ENCODE data around the gene YBX2.

DNA sequence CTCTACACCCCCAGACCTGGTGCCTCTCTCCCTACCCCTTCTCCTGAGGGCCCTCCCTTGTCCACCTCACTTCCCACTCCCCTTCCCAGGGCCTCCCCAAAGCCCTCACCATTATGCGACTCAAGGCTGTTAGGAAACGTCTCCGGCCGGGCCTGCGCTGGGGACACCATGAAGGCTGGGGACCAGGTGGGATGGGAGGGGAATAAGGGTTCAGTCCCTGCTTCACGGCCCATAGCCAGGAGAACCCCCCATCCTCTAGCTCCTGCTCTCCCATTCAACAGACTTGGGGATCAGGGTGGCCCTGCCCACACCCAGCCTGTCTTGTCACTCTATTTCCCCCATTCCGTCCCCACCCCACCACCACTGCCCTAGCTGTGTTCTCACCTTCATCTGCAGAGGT, 32.6 kb upstream of the YBX2 start:
- no peak for TF ChIP-seq POLR2A (IDR thresholded peaks at IDR 0.05; ENCODE audit: low read length)
- no peak for TF ChIP-seq GATA1 (IDR thresholded peaks at IDR 0.05; ENCODE audit: low read depth, low read length)
